HPDE6-E6E7 (cell line): ENCODE results near the gene ACO2.
"Not testable (repeated sequence)": the region's sequence is repeated elsewhere in the genome, so short reads cannot be mapped to it uniquely, and the experiment has no call there.

Source experiments
- DNase-seq: peaks from one replicate; pipeline ENCODE4 v3.0.0; 2011; ENCODE audit warnings: missing footprints; ENCODE audit errors: extremely low spot score

The ACO2 gene

GRCh38 chr22:41568811-41569210 is 99.9 kb downstream of the ACO2 start:
- no peak for DNase-seq

DNA sequence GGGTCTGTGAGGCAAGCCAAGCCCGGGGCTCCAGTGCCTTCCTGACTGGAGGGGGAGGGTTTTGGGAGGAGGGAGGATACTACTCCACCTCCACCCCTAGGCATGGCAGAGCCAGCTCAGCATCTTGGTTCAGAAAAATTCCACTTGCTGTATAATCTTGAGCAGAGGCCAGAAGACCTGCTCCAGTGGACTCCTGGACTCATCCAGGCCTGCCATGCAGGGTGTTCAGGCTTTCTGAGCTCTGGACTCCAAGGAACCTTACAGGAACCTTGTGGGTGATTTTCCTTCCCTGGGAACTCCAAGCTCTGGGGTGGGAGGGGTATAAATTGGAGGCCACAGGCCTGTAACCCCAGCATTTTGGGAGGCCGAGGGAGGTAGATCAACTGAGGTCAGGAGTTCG is 101.3 kb downstream of the ACO2 start:
- DNase-seq = no peak

GRCh38 chr22:41571786-41572185 is 102.9 kb downstream of the ACO2 start:
- no peak for DNase-seq

DNA sequence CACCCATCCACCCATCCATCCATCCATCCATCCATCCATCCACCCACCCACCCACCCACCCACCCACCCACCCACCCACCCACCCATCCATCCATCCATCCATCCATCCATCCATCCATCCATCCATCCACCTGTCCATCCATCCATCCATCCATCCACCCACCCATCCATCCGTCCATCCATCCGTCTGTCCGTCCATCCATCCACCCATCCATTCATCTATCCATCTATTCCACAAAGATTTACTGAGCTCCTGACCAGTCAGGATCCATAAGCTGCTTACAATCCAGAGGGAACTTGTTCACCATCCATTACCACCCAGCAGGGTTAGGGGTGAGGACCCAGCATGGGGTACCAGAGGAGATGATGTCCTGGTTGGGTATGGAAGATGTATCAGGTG is 103.4 kb downstream of the ACO2 start:
- DNase-seq = not testable (repeated sequence)

DNA sequence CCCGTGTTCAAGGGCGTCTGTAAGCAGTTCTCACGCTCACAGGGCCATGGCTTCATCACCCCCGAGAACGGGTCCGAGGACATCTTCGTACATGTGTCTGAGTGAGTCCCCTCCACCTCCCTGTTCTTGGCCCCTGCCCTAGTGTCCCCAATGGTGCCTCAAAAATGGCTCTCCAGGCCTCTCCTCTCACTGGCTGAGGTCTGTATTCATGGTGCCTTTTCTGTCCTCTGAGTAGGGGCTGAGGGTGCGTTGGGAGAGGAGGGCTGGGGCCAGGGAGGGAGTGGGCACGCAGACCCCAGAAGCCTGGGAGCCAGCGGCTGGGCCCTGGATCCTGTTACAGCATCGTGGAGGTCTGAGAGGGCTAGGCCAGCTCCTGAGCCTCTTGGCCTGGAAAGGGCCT is 104.8 kb downstream of the ACO2 start:
- no peak for DNase-seq

- DNase-seq = no peak
These were observed 106.0 kb downstream of the ACO2 start for GRCh38 chr22:41574847-41575381.

- DNase-seq = no peak
These were observed 106.6 kb downstream of the ACO2 start for GRCh38 chr22:41575533-41575932.

DNA sequence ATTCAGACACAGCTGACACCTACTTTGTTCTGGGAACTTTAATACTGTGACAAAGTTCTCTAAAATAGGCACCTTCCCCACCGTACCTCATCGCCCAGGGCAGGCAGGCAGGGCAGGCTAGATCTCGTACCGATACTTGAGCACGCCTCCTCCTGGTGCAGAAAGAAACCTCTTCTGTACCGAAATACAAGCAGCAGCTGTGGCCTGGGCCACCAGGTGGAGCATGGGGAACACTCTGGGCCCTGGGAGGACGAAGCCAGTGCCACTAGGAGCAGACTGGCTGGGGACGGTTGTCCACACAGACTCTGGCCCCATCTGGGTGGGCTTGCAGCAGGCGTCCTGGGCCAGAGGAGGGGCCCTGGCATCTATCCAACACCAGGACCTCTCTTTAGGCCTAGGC is 108.0 kb downstream of the ACO2 start:
- DNase-seq = peak; percentile 41

DNA sequence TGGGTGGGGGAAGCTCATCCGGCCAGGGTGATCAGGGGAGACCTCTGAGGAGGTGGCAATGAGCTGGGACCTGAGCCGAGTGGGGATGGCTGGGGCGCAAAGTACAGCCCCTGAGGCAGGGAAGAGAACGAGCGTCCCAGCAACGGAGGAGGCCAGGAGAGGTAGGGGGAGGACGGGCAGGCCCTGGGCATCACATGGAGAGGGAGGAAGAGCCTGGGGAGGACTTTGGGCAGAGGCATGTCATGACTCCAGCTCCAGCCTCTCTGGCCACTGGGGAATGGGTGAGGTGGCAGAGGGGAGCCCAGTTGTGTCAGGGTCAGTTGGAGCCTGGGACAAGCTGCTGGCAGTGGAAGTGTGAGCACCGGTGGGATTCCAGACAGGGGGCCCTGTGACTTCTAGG is 109.2 kb downstream of the ACO2 start:
- DNase-seq = no peak
